ENCODE measurements around the gene LRRC23. TPM values are rescaled to one million over a fixed set of nuclear protein-coding genes. Genes with fewer than 3 reads are reported as not detected.

Gene LRRC23
- total RNA-seq, 1 donor: 7.6 TPM

GRCh38 chr12:6946033-6946919 is 41.7 kb downstream of the LRRC23 start:
- Histone ChIP-seq H3K79me2 (ENCODE audit: insufficient read depth, low read length) (no peaks in the 10 kb centered on the region), H2AFZ (ENCODE audit: low read length) (no peak overlapping the region), H4K20me1 (ENCODE audit: insufficient read depth, low read length) (no peaks in the 10 kb centered on the region), H3K4me2 (ENCODE audit: insufficient read depth, low read length) (no peak overlapping the region), H3K27ac (ENCODE audit: low read depth, low read length) (no peak overlapping the region), H3K4me1 (ENCODE audit: insufficient read depth, low read length) (peaks cover 20% of the 10 kb centered on the region), H3K4me3 (ENCODE audit: insufficient read depth, low read length) (no peak overlapping the region), H3K9me3 (ENCODE audit: low read depth, low read length) (no peaks in the 10 kb centered on the region), H3K27me3 (ENCODE audit: insufficient read depth, low read length) (no peaks in the 10 kb centered on the region), H3K36me3 (ENCODE audit: insufficient read depth, low read length) (peaks cover 18% of the 10 kb centered on the region)
- DNase-seq (ENCODE audit: insufficient read length, low spot score, missing footprints): no peak
- TF ChIP-seq CTCF (IDR thresholded peaks at IDR 0.05; ENCODE audit: extremely low read depth, low read depth, low read length): no peak

GRCh38 chr12:6946920-6947374 is 42.3 kb downstream of the LRRC23 start:
- H3K27ac ChIP-seq (ENCODE audit: low read depth, low read length): no peak overlapping the region
- no peak overlapping the region for H2AFZ ChIP-seq (ENCODE audit: low read length)
- H3K9me3 ChIP-seq (ENCODE audit: low read depth, low read length): no peaks in the 10 kb centered on the region
- DNase-seq (ENCODE audit: insufficient read length, low spot score, missing footprints): no peak
- no peaks in the 10 kb centered on the region for H3K27me3 ChIP-seq (ENCODE audit: insufficient read depth, low read length)
- H3K79me2 ChIP-seq (ENCODE audit: insufficient read depth, low read length): no peaks in the 10 kb centered on the region
- peaks cover 12% of the 10 kb centered on the region for H3K36me3 ChIP-seq (ENCODE audit: insufficient read depth, low read length)
- H3K4me2 ChIP-seq (ENCODE audit: insufficient read depth, low read length): no peak overlapping the region
- no peak for TF ChIP-seq CTCF (IDR thresholded peaks at IDR 0.05; ENCODE audit: extremely low read depth, low read depth, low read length)
- no peak overlapping the region for H3K4me3 ChIP-seq (ENCODE audit: insufficient read depth, low read length)
- no peaks in the 10 kb centered on the region for H4K20me1 ChIP-seq (ENCODE audit: insufficient read depth, low read length)
- peaks cover 20% of the 10 kb centered on the region for H3K4me1 ChIP-seq (ENCODE audit: insufficient read depth, low read length)

GRCh38 chr12:6947615-6948014 is 43.0 kb downstream of the LRRC23 start:
- H3K4me2 ChIP-seq (ENCODE audit: insufficient read depth, low read length): no peak overlapping the region
- H3K4me1 ChIP-seq (ENCODE audit: insufficient read depth, low read length): peaks cover 16% of the 10 kb centered on the region
- no peak overlapping the region for H3K4me3 ChIP-seq (ENCODE audit: insufficient read depth, low read length)
- no peaks in the 10 kb centered on the region for H3K27me3 ChIP-seq (ENCODE audit: insufficient read depth, low read length)
- H3K79me2 ChIP-seq (ENCODE audit: insufficient read depth, low read length): no peaks in the 10 kb centered on the region
- no peak for DNase-seq (ENCODE audit: insufficient read length, low spot score, missing footprints)
- no peak overlapping the region for H2AFZ ChIP-seq (ENCODE audit: low read length)
- TF ChIP-seq CTCF (IDR thresholded peaks at IDR 0.05; ENCODE audit: extremely low read depth, low read depth, low read length): no peak
- H4K20me1 ChIP-seq (ENCODE audit: insufficient read depth, low read length): no peaks in the 10 kb centered on the region
- H3K9me3 ChIP-seq (ENCODE audit: low read depth, low read length): no peaks in the 10 kb centered on the region
- H3K27ac ChIP-seq (ENCODE audit: low read depth, low read length): no peak overlapping the region
- H3K36me3 ChIP-seq (ENCODE audit: insufficient read depth, low read length): peaks cover 12% of the 10 kb centered on the region

GRCh38 chr12:6948873-6949594 is 44.4 kb downstream of the LRRC23 start:
- no peaks in the 10 kb centered on the region for H3K27me3 ChIP-seq (ENCODE audit: insufficient read depth, low read length)
- H3K79me2 ChIP-seq (ENCODE audit: insufficient read depth, low read length): no peaks in the 10 kb centered on the region
- TF ChIP-seq CTCF (IDR thresholded peaks at IDR 0.05; ENCODE audit: extremely low read depth, low read depth, low read length): peak; percentile 22
- no peak overlapping the region for H3K4me2 ChIP-seq (ENCODE audit: insufficient read depth, low read length)
- peaks cover 12% of the 10 kb centered on the region for H3K36me3 ChIP-seq (ENCODE audit: insufficient read depth, low read length)
- no peak overlapping the region for H3K27ac ChIP-seq (ENCODE audit: low read depth, low read length)
- H3K4me3 ChIP-seq (ENCODE audit: insufficient read depth, low read length): no peak overlapping the region
- no peak overlapping the region for H2AFZ ChIP-seq (ENCODE audit: low read length)
- H3K4me1 ChIP-seq (ENCODE audit: insufficient read depth, low read length): peaks cover 15% of the 10 kb centered on the region
- H4K20me1 ChIP-seq (ENCODE audit: insufficient read depth, low read length): no peaks in the 10 kb centered on the region
- H3K9me3 ChIP-seq (ENCODE audit: low read depth, low read length): no peaks in the 10 kb centered on the region
- peak; percentile 86 for DNase-seq (ENCODE audit: insufficient read length, low spot score, missing footprints)
